ENCODE data around the gene VDAC1. TPM values are rescaled to one million over a fixed set of nuclear protein-coding genes. Genes with fewer than 3 reads are reported as not detected.

Gene VDAC1
- total RNA-seq, 1 experiment from 2014 or later, result 620 TPM

DNA sequence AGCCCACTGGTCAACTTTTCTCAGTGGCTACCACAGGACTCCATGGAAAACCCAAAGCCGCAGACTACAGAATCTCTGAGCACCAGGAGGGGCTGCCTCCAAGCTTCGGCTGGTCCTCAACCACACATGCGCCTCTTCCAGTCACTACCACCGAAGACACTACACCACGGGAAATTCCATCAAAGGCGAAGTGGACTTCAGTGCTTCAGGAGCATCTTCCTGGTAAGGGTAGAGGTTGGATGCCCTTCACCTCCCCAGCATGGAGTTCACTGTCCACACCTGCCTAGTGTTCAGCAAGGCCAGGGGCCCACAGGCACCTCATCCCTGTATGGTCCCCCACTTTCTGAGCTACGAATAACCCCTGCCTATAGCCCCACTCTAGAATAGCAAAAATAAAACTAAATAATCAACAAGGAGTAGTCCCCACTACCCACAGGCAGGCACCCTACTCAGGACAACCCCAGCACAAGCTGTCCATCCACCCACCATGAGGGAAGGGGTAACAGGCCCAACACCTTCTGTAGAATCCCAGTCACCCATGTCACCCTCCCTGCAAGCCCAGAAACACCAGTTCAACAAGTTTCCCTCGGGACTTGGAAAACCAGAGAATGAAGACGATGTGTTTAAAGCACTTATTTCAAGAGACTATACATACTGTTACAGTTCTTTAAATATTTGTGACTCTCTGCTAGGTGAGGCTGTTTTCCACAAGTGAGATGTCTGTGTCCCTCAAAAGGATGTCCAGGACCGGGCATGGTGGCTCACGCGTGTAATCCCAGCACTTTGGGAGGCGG, 2.6 kb downstream of the VDAC1 start:
- DNase-seq (ENCODE audit: low read depth, low spot score), result no peak
- in situ Hi-C loops (cut with HindIII; ENCODE audit: low pct_unique_long_range_greater_than_20kb, low sequenced_read_pairs), result no loop called here

DNA sequence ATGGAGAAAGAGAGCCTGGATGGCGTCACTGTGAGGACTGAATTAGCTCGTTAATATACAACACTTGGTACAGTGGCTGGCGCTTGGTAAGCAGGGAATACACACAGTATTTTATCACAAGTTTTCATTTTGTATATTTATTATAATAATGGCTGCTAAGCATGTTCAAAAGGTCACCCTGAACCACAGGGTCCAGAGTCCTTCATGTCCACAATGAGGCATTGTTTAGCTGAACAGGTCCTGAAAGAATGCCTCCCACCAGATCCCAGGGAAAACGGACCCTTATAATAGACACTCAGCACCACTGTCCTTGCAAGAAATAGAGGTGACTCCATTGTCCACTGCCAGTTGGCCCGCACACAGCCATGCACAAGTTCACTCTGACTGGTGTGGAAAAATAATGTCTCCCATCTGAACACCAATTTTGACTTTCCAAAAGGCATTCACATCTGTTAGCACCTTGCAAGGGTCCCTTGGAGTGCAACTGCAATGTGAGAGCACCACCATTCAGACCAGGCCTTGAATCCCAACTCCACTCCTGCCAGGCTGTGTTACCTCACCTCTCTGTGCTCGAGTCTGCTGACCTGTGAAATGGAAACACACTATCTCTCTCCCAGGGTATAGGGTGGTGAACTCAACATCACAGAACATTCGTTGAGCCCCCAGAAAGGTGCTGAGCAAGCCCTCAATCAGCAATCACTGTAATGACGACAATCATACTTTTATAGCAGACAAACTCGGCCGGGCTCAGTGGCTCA, 3.9 kb downstream of the VDAC1 start:
- peak; percentile 49 for DNase-seq (ENCODE audit: low read depth, low spot score)

DNA sequence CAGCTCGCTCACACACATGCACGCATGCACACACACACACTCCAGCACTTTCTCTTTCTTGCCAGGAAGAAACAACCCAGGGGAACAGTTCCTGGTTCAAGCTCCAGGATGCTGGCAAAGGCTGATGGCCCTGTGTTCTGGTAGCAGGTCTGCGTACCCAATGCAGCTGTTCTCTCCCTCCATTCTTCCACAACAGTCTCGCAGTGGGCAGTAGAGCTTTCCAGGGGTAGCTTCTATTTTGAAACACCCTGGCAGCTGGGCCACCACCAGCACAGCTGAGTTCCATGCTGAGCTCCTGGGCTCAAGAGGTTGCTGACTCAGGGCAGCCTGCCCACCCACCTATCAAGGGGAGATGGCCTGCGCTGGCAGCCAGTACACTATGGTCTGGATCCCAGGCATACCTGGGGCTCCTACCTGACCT, 4.7 kb downstream of the VDAC1 start:
- in situ Hi-C loops (cut with HindIII; ENCODE audit: low pct_unique_long_range_greater_than_20kb, low sequenced_read_pairs), result no loop called here

More for the DNA sequence above, 3.9 kb downstream of the VDAC1 start:
- in situ Hi-C loops (cut with HindIII; ENCODE audit: low pct_unique_long_range_greater_than_20kb, low sequenced_read_pairs), result no loop called here

DNA sequence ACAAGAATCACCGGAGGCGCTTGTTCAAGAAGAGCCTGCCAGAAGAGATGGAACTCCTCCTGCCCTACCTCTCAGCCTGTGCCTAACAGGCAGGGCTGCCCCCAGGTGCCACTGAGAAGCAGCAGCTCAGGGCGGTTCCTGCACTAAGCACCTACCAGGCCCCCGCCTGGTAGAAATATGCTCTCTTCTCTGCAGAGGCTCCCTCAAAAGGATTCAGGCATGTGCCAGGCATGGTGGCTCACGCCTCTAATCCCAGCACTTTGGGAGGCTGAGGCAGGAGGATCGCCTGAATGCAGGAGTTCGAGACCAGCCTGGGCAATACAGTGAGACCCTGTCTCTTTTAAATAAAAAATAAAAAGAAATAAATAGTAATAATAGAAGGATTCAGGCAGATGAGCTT, 6.0 kb downstream of the VDAC1 start:
- DNase-seq (ENCODE audit: low read depth, low spot score), result no peak
- in situ Hi-C loops (cut with HindIII; ENCODE audit: low pct_unique_long_range_greater_than_20kb, low sequenced_read_pairs), result no loop called here

More for the DNA sequence above, 4.7 kb downstream of the VDAC1 start:
- DNase-seq (ENCODE audit: low read depth, low spot score), result no peak

DNA sequence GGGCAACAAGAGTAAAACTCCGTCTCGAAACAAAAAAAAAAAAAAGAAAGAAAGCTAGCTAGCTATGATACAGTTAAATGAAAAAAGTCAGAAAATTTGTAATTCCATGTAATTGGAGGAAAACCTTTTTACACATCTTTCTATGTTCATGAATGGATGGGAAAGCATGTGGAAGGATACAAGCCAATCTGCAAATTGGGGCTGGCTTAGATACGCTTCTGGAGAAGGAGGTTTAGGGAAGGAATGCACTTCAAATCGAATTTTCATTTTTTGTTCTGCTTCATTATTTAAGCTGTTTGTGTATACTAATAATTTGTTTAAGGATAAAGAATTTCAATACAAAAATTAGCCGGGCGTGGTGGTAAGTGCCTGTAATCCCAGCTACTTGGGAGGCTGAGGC, 6.7 kb downstream of the VDAC1 start:
- DNase-seq (ENCODE audit: low read depth, low spot score), result no peak
- in situ Hi-C loops (cut with HindIII; ENCODE audit: low pct_unique_long_range_greater_than_20kb, low sequenced_read_pairs), result no loop called here

DNA sequence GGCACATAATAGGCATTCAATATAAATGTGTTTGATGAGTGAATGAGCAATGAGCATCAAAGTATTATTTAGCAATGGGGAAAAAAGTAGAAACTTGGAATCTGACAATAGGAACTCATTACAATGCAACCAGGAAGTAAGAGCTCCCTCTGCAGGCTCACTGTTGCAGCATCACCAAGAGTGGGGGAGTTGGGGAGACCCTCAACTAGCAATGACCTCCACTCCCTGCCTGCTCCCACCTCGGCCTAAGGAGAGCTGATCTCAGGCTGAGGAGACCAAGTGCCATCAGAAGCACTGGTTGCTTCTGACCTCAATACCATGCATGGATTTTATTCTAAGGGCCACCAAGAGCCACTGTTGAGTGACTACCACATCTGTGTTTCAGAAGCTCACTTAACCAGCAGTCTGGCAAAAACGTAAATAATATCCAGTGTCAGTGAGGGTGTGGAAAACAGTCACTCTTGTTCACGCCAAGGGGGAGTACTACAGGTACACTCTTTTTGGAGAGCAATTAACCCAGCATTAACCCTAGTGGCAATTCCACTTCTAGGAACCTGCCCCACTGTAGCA, 8.0 kb downstream of the VDAC1 start:
- peak; percentile 55 for DNase-seq (ENCODE audit: low read depth, low spot score)
- in situ Hi-C loops (cut with HindIII; ENCODE audit: low pct_unique_long_range_greater_than_20kb, low sequenced_read_pairs), result no loop called here

DNA sequence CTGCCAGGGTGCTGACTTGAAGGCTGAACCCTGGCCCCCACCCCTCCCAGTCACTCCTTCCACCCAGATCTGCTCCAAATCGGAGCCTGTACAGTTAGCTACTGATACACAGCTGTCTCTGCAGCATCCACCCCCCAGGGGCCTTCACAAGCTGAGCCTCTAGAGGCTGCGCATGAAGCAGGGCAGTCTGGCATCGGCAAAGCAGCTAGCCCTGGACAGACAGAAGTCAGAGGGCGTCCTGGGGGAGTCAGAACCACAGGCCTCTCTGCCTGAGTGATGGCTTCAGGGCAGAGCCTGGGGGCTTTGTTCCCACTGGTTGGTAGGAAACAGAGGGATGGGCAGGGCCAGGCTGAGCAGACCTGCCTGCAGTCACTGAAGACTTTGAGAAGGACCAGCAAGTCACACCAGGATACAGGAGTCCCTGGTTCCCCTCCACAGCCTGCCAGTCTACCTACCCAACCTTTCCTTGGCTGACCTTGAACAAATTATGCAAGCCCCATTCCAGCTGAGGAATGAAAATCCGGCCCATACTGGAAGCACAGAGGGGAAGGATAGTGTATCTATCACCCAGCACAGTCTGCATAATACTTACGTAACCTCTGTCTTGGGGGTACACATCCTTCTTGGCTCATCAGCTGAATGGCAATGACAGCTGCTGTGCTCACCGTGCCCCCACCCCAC, 8.8 kb downstream of the VDAC1 start:
- no peak for DNase-seq (ENCODE audit: low read depth, low spot score)
- in situ Hi-C loops (cut with HindIII; ENCODE audit: low pct_unique_long_range_greater_than_20kb, low sequenced_read_pairs), result no loop called here

DNA sequence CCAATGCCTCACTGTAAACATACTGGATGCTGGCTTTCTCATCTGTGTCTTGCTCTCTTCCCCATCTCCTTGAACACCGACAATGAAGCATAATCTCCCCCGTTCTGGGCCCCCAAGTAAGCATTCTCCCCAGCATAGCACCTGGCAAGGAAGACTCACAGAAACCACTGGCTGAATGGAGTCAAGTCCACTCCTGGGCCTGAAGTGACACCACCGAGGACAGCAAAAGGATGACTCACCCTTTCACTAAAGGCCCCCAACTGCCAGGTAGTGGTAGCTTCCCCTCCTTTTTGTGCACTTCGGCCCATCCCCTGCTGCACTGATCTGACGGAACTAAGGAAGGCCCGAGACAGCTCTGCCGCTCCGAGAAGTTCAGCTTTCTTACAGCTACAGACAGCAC, 9.4 kb downstream of the VDAC1 start:
- in situ Hi-C loops (cut with HindIII; ENCODE audit: low pct_unique_long_range_greater_than_20kb, low sequenced_read_pairs), result no loop called here
- no peak for DNase-seq (ENCODE audit: low read depth, low spot score)

DNA sequence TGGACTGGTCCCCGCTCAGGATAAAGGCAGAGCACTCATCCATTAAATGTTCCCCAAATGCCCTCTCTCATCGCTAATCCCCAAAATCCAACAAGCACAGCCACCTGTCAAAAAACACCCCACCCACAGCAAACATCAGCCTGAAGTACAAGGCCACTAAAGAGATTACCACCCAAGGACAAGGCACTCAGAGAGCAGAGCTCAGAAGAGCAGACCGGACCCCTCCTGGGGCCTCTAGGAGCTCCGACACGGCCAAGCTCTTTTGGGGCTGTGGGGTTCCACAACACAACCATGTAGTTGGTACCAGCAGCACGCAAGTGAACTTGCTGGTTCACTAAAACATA, 9.8 kb downstream of the VDAC1 start:
- in situ Hi-C loops (cut with HindIII; ENCODE audit: low pct_unique_long_range_greater_than_20kb, low sequenced_read_pairs), result no loop called here
- DNase-seq (ENCODE audit: low read depth, low spot score), result no peak

DNA sequence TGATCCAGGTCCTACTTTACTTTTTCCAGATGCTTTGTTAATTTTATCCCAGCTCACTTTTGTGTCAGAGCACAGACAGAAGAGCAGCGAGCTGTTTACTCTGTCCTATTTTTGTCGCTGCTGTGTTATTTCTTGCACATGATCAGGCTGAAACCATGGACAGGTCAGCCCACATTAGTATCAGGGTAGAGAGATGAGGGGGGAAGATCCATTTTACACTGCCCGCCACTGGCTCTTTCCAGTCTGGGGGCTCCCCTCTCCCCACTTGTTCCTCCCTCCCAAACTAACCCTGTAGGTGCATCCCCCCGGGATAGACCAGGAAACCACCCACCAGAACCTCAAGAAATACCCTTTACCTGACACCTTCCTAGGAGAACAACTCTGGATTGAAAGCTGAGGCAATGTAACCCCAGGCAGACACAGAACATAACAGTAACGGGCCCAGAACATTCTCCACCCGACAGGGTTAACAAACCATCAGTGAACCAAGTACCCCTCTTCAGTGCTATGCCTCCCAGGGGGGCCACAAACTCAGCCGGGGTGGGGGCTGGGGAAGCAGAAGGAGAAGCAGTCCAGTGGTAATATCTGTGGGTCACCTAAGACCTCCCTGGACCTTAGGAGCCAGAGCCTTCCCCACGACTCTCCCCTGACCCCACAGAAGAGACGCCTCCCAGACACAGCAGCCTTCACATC, 10.3 kb downstream of the VDAC1 start:
- DNase-seq (ENCODE audit: low read depth, low spot score), result no peak
- in situ Hi-C loops (cut with HindIII; ENCODE audit: low pct_unique_long_range_greater_than_20kb, low sequenced_read_pairs), result no loop called here

DNA sequence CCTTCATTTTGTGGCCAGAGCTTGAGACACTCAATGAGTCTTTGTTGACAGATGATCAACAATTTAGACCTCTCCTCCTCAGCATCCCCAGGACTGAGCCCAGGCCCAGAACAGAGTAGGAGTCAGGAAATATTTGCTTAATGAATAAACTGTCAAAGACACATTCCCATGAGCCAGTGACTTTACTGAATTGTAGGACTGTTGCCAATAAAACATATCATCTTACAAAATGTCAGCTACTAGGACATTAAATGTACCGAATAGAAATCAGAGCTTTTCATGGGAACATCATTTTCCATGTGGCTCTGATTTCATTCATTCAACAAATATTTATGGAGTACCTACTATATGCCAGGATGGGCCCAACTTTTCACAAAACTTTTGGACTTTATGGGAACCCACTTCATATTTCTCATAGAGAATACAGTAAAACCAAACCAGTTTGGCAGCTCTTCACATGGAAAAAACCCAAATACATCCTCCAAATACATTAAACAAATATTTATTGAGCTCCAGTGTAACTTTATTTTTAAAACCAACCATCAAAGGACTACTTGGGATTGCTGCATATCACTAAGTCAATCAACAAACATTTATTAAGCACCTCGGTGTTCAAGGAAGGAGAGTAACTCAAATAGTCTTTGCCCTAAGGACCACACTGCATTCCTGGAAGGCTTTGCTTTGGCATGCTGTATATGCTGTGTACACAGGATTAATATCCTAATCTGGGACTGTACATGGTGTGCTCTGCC, 11.4 kb downstream of the VDAC1 start:
- in situ Hi-C loops (cut with HindIII; ENCODE audit: low pct_unique_long_range_greater_than_20kb, low sequenced_read_pairs), result no loop called here
- DNase-seq (ENCODE audit: low read depth, low spot score), result no peak

DNA sequence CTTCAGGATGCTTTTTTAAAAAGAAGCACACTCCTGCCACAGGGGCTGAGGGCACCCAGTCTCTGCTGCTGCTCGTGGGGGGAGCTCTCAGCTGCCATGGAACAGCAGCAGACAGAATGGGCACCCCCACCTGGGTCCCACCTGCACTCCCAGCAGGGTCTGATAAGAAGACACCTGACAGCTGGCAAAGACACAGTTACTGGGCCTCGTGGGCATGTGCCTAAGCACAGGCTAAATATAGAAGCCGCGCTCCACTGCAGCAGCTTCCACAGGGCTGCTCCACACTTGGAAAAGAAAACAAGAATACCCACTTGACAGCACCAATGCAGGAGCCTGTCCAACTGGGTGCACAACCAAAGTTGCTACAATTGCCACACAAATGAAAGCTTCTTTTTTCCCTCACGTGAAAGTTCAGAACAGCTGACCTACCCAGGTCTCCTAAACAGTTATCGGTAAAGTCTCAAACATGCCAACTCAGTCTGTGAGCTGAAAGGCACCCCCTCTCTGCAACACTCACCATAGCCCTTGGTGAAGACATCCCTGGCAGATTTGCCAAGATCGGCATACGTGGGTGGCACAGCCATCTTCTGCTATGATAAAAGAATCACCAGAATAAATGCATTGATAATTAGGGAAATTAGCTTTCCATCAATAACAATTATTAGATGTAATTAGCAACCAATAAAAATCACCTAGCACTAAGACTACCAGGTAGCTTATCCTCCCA, 12.2 kb downstream of the VDAC1 start:
- no peak for DNase-seq (ENCODE audit: low read depth, low spot score)

DNA sequence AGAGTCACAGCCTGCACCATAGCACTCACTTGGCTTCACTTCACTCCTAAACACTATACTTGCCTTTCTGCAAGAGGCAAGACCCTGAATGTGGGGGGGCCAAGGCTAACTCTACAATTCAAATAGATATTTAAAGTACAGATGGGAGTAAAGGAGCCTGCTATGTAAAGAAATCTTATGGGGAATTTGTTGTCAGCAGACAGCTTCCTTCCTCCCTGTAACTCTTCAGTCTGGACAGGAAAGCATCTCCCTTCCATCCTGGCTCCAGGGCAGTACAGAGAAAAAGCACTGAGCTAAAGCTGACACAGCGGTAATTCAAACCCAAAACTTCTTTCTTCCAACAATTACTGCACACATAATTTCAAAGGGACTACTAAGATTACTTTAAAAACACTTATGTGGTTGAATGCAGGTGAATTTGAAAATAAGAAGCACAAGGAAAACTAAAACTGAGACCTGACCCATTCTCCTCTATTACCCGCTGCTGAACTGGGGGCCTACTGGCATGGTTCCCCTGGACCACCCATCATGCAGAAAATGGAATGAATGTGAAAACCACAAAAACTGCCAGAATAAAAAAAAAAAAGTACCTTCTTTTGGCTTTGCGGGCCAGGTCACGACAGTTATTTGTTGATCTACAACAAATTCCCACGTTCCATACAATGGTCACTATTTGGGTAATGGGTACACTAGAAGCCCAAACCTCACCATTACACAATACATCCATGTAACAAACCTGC, 13.4 kb downstream of the VDAC1 start:
- in situ Hi-C loops (cut with HindIII; ENCODE audit: low pct_unique_long_range_greater_than_20kb, low sequenced_read_pairs), result no loop called here
- DNase-seq (ENCODE audit: low read depth, low spot score), result no peak

More for the DNA sequence above, 12.2 kb downstream of the VDAC1 start:
- in situ Hi-C loops (cut with HindIII; ENCODE audit: low pct_unique_long_range_greater_than_20kb, low sequenced_read_pairs), result no loop called here

DNA sequence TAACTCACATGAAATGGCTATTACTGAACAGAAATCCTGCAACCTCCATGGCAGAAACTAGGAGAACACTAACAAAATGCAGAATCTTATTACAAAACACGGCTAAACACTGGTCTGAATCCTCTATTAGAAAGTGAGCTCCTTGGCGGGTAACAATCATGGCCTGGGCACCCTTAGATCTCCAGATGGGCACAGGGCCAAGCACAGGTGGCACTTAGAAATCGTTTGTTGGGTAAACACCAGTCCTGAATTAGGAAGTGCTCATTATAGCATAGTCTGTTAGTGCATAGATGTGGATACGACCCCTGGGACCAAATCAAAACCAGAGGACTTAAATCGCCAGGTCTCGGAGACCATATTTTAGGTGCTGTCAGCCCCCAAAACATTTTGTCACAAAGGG, 14.4 kb downstream of the VDAC1 start:
- DNase-seq (ENCODE audit: low read depth, low spot score), result no peak
- in situ Hi-C loops (cut with HindIII; ENCODE audit: low pct_unique_long_range_greater_than_20kb, low sequenced_read_pairs), result no loop called here

DNA sequence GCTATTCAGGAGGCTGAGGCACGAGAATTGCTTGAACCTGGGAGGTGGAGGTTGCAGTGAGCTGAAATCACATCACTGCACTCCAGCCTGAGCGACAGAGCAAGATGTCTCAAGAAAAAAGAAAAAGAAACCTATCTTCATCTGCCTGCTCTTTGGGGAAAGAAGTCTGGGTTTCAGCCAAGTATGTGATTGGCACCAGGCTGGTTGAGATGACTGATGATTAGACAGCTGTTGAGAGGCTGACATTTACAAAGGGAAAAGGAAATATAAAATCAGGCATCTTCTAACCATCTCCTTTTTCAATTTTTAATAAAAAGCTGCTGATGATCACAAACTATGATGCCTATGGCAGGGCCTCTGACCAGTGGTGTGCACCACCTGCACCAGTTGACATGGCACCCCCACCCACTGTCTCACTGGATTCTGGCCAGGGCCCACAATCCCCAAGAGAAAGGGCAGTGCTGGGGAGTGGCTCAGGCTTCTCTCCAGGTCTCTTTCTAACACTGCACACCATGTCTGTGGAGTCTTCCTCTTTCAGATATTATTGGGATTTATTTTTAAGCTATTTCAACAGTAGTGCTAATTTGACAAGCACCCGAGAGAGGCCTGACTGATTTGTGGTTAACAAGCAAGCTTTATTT, 19.1 kb downstream of the VDAC1 start:
- in situ Hi-C loops (cut with HindIII; ENCODE audit: low pct_unique_long_range_greater_than_20kb, low sequenced_read_pairs), result no loop called here
- DNase-seq (ENCODE audit: low read depth, low spot score), result no peak

Measured in SK-MEL-5 (cell line).